ENCODE data around the gene KIF5B. TPM values are rescaled to one million over a fixed set of nuclear protein-coding genes. Genes with fewer than 3 reads are reported as not detected.

Gene KIF5B
- total RNA-seq, 1 experiment from 2014 or later, result 63.2 TPM

GRCh38 chr10:31961277-31962074 lies 94.7 kb downstream of the KIF5B start:
- H3K4me3 Mint-ChIP-seq, result no peak overlapping the region
- no peak overlapping the region for H3K27ac Mint-ChIP-seq
- no peak for ATAC-seq
- H3K36me3 Mint-ChIP-seq, result peaks cover 1% of the 10 kb centered on the region; the same call in 1 of the 2 replicates
- CTCF ChIA-PET, result no interaction called here
- peaks cover 3% of the 10 kb centered on the region; the same call in 1 of the 2 replicates for H3K4me1 Mint-ChIP-seq
- H3K27me3 Mint-ChIP-seq (ENCODE audit: low read depth), result no peaks in the 10 kb centered on the region
- H3K9me3 Mint-ChIP-seq, result peaks cover 1% of the 10 kb centered on the region; the same call in 1 of the 2 replicates
- POLR2A ChIA-PET, result no interaction called here
- TF ChIP-seq AR (CRISPR knock-in tag; IDR thresholded peaks at IDR 0.05) (no peak), ATF2 (CRISPR knock-in tag; IDR thresholded peaks at IDR 0.05; ENCODE audit: borderline replicate concordance, low read depth) (no peak), CREB1 (CRISPR knock-in tag; IDR thresholded peaks at IDR 0.05) (no peak), ZNF416 (CRISPR knock-in tag; IDR thresholded peaks at IDR 0.05) (no peak), E2F1 (CRISPR knock-in tag; IDR thresholded peaks at IDR 0.05) (no peak), SMAD4 (CRISPR knock-in tag; IDR thresholded peaks at IDR 0.05) (no peak), E2F4 (CRISPR knock-in tag; IDR thresholded peaks at IDR 0.05; ENCODE audit: borderline replicate concordance, low read depth) (no peak), GRHL2 (CRISPR knock-in tag; IDR thresholded peaks at IDR 0.05; ENCODE audit: insufficient replicate concordance, severe bottlenecking) (no peak), PRRX2 (CRISPR knock-in tag; IDR thresholded peaks at IDR 0.05) (no peak), NR3C1 (CRISPR knock-in tag; conservative IDR thresholded peaks at IDR 0.05; ENCODE audit: low read depth) (no peak), HMGXB4 (CRISPR knock-in tag; IDR thresholded peaks at IDR 0.05) (no peak)
- no peak for DNase-seq (ENCODE audit: low spot score)

GRCh38 chr10:31959461-31960173 lies 96.6 kb downstream of the KIF5B start:
- CTCF ChIA-PET, result no interaction called here
- peaks cover 20% of the 10 kb centered on the region for H3K9me3 Mint-ChIP-seq
- TF ChIP-seq CREB1 (CRISPR knock-in tag; IDR thresholded peaks at IDR 0.05) (no peak), ARID4B (CRISPR knock-in tag; IDR thresholded peaks at IDR 0.05; ENCODE audit: borderline replicate concordance) (no peak), ZNF396 (CRISPR knock-in tag; IDR thresholded peaks at IDR 0.05; ENCODE audit: borderline replicate concordance) (no peak), SMAD4 (CRISPR knock-in tag; IDR thresholded peaks at IDR 0.05) (no peak), HMGXB4 (CRISPR knock-in tag; IDR thresholded peaks at IDR 0.05) (no peak), ETV6 (CRISPR knock-in tag; IDR thresholded peaks at IDR 0.05) (no peak), ESRRA (CRISPR knock-in tag; IDR thresholded peaks at IDR 0.05; ENCODE audit: borderline replicate concordance) (no peak), MAX (CRISPR knock-in tag; IDR thresholded peaks at IDR 0.05) (no peak), GRHL2 (CRISPR knock-in tag; IDR thresholded peaks at IDR 0.05; ENCODE audit: insufficient replicate concordance, severe bottlenecking) (no peak)

More at GRCh38 chr10:31959461-31960173, 96.6 kb downstream of the KIF5B start:
- H3K27me3 Mint-ChIP-seq (ENCODE audit: low read depth), result no peaks in the 10 kb centered on the region
- H3K27ac Mint-ChIP-seq, result no peak overlapping the region
- DNase-seq (ENCODE audit: low spot score), result no peak
- H3K4me3 Mint-ChIP-seq, result no peak overlapping the region
- POLR2A ChIA-PET, result no interaction called here
- peaks cover 3% of the 10 kb centered on the region; the same call in 1 of the 2 replicates for H3K4me1 Mint-ChIP-seq
- peaks cover 11% of the 10 kb centered on the region for H3K36me3 Mint-ChIP-seq
- ATAC-seq, result no peak
